Fibroblast of mammary gland (primary cell): ENCODE results near the gene ZNF680.

Experiments
- DNase-seq: peaks from one replicate; pipeline ENCODE4 v3.0.0-alpha.2; 2010; ENCODE audit warnings: low read depth
- H3K4me3 ChIP-seq: 2 replicates; pipeline ENCODE4 v1.5.1; 2011; ENCODE audit warnings: low read depth, mild to moderate bottlenecking, low read length, moderate library complexity; ENCODE audit not compliant: control insufficient read depth
- CTCF ChIP-seq: conservative IDR thresholded peaks from 2 replicates; pipeline ENCODE4 v1.5.1; 2011; ENCODE audit warnings: low read depth, low read length, inconsistent platforms; ENCODE audit not compliant: control insufficient read depth, insufficient read depth

Gene ZNF680

GRCh38 chr7:64504581-64505120, 58.2 kb downstream of the ZNF680 start:
- DNase-seq: no peak
- no peak overlapping the region for H3K4me3 ChIP-seq
- no peak for TF ChIP-seq CTCF

- DNase-seq: no peak
- no peak overlapping the region for H3K4me3 ChIP-seq
- no peak for TF ChIP-seq CTCF
Observed at GRCh38 chr7:64498270-64498669, 64.6 kb downstream of the ZNF680 start.

- TF ChIP-seq CTCF: no peak
- DNase-seq: no peak
- H3K4me3 ChIP-seq: no peak overlapping the region
Observed at GRCh38 chr7:64494912-64495461, 67.9 kb downstream of the ZNF680 start.

GRCh38 chr7:64485623-64486022, 77.2 kb downstream of the ZNF680 start:
- H3K4me3 ChIP-seq: no peak overlapping the region

More at GRCh38 chr7:64485623-64486022, 77.2 kb downstream of the ZNF680 start:
- no peak for TF ChIP-seq CTCF
- no peak for DNase-seq
